ENCODE data around the gene TASP1.

GRCh38 chr20:13554076-13554475 lies 84.7 kb downstream of the TASP1 start:
- TF ChIP-seq YY1 (IDR thresholded peaks at IDR 0.05; ENCODE audit: insufficient read depth, insufficient read length): no peak
- TF ChIP-seq SUZ12 (IDR thresholded peaks at IDR 0.05; ENCODE audit: extremely low read depth, insufficient read depth, insufficient read length): no peak

All from NT2/D1 (cell line).